ENCODE results near the gene PRIMPOL. TPM values are rescaled to one million over a fixed set of nuclear protein-coding genes. Genes with fewer than 3 reads are reported as not detected.
"Not testable (repeated sequence)": the region's sequence is repeated elsewhere in the genome, so short reads cannot be mapped to it uniquely, and the experiment has no call there.

The PRIMPOL gene
- 10 to 100 TPM; 21.0 to 25.3 TPM for total RNA-seq

DNA sequence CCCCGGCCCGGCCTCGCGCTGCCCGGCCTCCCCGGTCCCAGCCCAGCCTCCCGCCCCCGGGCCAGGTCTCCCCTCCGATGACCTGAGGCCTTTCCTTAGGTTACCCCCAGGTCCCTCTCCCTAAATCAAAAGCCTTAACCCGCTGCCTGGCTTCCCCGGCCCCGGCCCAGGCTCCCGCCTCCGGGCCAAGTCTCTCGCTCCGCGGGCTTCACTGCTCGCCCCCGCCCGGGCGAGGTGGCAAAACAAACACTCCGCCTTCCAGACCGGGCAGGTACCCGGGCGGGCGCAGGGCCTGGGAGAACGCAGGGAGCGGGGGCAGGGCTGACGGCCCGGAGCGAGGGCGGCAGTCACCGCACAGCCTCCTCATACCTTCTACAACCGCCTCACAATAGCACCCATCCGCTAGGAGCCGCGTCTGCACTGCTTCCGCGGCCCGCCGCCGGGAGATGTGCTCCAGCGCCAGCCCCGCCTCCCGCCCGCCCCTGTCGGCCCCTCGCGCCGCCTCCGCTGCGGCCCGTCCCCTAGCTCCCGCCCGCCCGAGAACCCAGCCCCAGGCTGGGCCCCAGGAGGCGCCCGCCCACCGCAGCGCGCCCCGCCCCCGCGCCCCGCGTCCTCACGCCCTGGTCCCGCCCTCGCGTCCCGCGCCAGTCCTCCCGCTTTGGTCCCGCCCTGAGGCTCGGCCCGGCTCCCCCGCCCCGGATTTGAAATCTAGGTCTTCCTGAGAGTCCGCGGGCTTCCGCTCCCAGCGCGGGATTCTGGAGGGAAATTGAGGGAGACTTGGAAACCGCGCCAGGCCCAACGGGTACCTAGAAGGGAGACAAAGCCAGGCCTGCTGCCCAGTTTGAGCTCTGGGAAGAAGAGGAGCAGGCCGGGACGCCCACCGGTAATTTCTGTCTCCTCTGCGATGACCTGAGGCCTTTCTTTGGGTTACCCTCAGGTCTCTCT lies at the start of gene PRIMPOL, which contains the start of gene CASP3:
Gene PRIMPOL, plus strand, starts transcription at position 713 of the 945 bp plus-strand sequence. CDS start 7,403 bp downstream, outside the sequence.
Gene CASP3, minus strand, starts transcription at position 422 of the 945 bp plus-strand sequence. CDS start 10,994 bp downstream, outside the sequence.
- Mint-ChIP-seq H3K9me3 (ENCODE audit: low read depth) (no peaks in the 10 kb centered on the region), H3K36me3 (peaks cover 46% of the 10 kb centered on the region), H3K27ac (peak within 1 kb of the TSS; percentile 89), H3K4me1 (peaks cover 53% of the 10 kb centered on the region), H3K27me3 (no peaks in the 10 kb centered on the region), H3K4me3 (peak within 1 kb of the TSS; percentile 94)
- peak; percentile 88 for ATAC-seq
- peak; percentile 98 for DNase-seq
- CTCF ChIA-PET = interaction anchor here (0.7 to 4.0 kb wide), 11 partner anchors 13 to 383 kb away, joined by 3 to 13 read pairs (median 4); partner anchors contain the start of genes ACSL1 and CENPU

DNA sequence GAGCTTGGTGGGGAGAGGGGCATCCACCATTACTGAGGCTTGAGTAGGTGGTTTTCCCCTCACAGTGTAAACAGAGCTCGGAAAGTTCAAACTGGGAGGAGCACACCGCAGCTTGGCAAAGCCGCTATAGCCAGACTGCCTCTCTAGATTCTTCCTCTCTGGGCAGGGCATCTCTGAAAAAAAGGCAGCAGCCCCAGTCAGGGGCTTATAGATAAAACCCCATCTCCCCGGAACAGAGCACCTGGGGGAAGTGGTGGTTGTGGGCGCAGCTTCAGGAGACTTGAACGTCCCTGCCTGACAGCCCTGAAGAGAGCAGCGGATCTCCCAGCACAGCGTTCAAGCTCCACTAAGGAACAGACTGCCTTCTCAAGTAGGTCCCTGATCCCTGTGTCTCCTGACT lies 48.6 kb upstream of the PRIMPOL start:
- not testable (repeated sequence) for ATAC-seq; DNase-seq; H3K27ac Mint-ChIP-seq; H3K9me3 Mint-ChIP-seq (ENCODE audit: low read depth); H3K4me3 Mint-ChIP-seq
- CTCF ChIA-PET = interaction anchor here (1.3 kb wide), 1 partner anchor 9 kb away, joined by 3 read pairs; no protein-coding TSS in a partner anchor
- H3K36me3 Mint-ChIP-seq = peaks cover 11% of the 10 kb centered on the region
- H3K27me3 Mint-ChIP-seq = peaks cover 34% of the 10 kb centered on the region
- peaks cover 22% of the 10 kb centered on the region for H3K4me1 Mint-ChIP-seq

DNA sequence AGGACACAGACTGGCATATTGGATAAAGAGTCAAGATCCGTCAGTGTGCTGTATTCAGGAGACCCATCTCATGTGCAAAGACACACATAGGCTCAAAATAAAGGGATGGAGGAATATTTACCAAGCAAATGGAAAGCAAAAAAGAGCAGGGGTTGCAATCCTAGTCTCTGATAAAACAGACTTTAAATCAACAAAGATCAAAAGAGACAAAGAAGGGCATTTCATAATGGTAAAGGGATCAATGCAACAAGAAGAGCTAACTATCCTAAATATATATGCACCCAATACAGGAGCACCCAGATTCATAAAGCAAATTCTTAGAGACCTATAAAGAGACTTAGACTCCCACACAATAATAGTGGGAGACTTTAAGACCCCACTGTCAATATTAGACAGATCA lies 46.7 kb upstream of the PRIMPOL start:
- H3K4me1 Mint-ChIP-seq = peaks cover 22% of the 10 kb centered on the region
- H3K27me3 Mint-ChIP-seq = peaks cover 34% of the 10 kb centered on the region
- H3K4me3 Mint-ChIP-seq; ATAC-seq; H3K27ac Mint-ChIP-seq; CTCF ChIA-PET; H3K9me3 Mint-ChIP-seq (ENCODE audit: low read depth); DNase-seq: not testable (repeated sequence)
- H3K36me3 Mint-ChIP-seq = peaks cover 11% of the 10 kb centered on the region

GRCh38 chr4:184607429-184607828 lies 42.1 kb upstream of the PRIMPOL start:
- H3K4me3 Mint-ChIP-seq; H3K4me1 Mint-ChIP-seq; H3K36me3 Mint-ChIP-seq; CTCF ChIA-PET; H3K27ac Mint-ChIP-seq; H3K9me3 Mint-ChIP-seq (ENCODE audit: low read depth); ATAC-seq; DNase-seq: not testable (repeated sequence)
- H3K27me3 Mint-ChIP-seq = peaks cover 13% of the 10 kb centered on the region

DNA sequence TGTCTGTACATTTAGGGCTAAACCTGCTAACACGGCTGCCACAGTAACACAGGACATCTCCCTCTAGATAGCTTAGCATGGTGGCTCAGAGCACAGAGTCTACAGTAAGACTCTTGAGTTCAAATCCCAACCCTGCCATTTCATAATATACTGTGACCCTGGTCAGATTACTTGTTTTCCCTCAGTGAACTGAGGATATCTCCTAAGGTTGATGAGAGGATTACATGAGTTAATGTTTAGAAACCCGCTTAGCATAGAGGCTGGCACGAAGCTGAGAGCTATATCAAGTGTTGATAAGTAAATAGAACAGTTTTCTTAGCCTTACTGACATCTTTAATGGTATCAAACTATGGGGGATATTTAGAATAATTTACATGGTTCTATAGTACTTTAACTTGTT lies 37.5 kb upstream of the PRIMPOL start:
- Mint-ChIP-seq H3K27ac (no peak overlapping the region), H3K9me3 (ENCODE audit: low read depth) (peaks cover 6% of the 10 kb centered on the region), H3K4me1 (no peaks in the 10 kb centered on the region), H3K4me3 (no peak overlapping the region), H3K36me3 (peaks cover 8% of the 10 kb centered on the region), H3K27me3 (no peaks in the 10 kb centered on the region)
- CTCF ChIA-PET = no interaction called here
- ATAC-seq (no peak), DNase-seq (no peak)

DNA sequence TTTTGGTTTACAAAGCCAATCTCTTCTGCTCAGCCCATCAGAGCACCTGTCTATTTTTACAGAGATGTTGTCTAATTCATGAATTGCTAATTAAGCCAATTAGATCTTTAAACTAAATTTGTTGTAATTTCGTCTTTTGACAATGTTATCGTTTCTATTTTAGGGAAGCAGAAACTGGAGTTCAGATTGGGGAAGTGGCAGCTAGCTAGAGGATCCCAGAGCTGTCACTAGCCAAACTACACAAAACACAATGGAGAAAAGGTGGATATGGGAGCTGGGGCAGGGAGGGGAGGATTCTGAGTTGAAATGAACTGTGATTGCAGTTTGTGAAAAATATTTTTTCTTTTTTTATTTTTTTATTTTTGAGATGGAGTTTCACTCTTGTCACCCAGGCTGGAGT lies 36.1 kb upstream of the PRIMPOL start:
- no peaks in the 10 kb centered on the region for H3K27me3 Mint-ChIP-seq
- no peak overlapping the region for H3K27ac Mint-ChIP-seq
- CTCF ChIA-PET = no interaction called here
- DNase-seq = no peak
- H3K4me1 Mint-ChIP-seq = no peaks in the 10 kb centered on the region
- no peak overlapping the region for H3K4me3 Mint-ChIP-seq
- H3K36me3 Mint-ChIP-seq = peaks cover 8% of the 10 kb centered on the region
- H3K9me3 Mint-ChIP-seq (ENCODE audit: low read depth) = peaks cover 6% of the 10 kb centered on the region
- no peak for ATAC-seq

DNA sequence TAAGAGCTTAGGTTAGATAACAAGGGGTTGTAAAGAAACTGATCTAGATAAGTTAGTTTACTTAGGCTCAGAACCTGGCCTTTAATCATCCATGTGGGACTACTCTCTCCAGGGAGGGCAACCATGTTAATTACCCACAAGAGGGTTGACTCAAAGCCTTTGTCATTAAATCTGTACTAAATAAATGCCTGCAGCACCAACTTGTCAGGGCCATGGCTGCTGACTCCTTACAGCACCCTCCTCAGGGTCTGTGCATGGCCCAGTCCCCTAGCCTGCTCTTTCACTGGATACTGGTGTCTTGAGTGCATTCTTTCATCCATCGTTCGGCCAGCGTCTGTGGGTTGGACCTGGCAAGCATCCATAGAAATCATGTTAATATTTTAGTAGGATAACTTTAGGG lies 35.0 kb upstream of the PRIMPOL start:
- H3K36me3 Mint-ChIP-seq = peaks cover 8% of the 10 kb centered on the region
- CTCF ChIA-PET = interaction anchor here (0.7 kb wide), 1 partner anchor 64 kb away, joined by 3 read pairs; no protein-coding TSS in a partner anchor
- no peak for ATAC-seq
- no peaks in the 10 kb centered on the region for H3K4me1 Mint-ChIP-seq
- H3K9me3 Mint-ChIP-seq (ENCODE audit: low read depth) = peaks cover 6% of the 10 kb centered on the region
- no peak overlapping the region for H3K27ac Mint-ChIP-seq
- DNase-seq = no peak
- no peaks in the 10 kb centered on the region for H3K27me3 Mint-ChIP-seq
- no peak overlapping the region for H3K4me3 Mint-ChIP-seq

DNA sequence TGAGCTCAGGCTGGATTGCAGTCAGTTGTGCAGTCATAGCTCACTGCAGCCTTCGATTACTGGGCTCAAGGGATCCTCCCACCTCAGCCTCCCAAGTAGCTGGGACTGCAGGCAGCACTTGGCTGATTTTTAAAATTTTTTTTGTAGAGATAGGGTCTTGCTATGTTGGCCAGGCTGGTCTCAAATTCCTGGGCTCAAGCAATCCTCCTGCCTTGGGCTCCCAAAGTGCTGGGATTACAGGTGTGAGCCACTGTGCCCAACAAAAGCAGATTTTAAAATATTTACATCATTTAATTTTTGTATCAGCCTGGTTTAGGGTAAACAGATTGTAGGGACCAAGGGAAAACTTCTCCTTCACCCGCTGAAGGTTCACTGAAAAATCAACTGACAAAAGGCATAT lies 33.4 kb upstream of the PRIMPOL start:
- DNase-seq; H3K4me1 Mint-ChIP-seq; CTCF ChIA-PET; H3K27ac Mint-ChIP-seq; H3K36me3 Mint-ChIP-seq; H3K9me3 Mint-ChIP-seq (ENCODE audit: low read depth); H3K27me3 Mint-ChIP-seq; H3K4me3 Mint-ChIP-seq; ATAC-seq: not testable (repeated sequence)

DNA sequence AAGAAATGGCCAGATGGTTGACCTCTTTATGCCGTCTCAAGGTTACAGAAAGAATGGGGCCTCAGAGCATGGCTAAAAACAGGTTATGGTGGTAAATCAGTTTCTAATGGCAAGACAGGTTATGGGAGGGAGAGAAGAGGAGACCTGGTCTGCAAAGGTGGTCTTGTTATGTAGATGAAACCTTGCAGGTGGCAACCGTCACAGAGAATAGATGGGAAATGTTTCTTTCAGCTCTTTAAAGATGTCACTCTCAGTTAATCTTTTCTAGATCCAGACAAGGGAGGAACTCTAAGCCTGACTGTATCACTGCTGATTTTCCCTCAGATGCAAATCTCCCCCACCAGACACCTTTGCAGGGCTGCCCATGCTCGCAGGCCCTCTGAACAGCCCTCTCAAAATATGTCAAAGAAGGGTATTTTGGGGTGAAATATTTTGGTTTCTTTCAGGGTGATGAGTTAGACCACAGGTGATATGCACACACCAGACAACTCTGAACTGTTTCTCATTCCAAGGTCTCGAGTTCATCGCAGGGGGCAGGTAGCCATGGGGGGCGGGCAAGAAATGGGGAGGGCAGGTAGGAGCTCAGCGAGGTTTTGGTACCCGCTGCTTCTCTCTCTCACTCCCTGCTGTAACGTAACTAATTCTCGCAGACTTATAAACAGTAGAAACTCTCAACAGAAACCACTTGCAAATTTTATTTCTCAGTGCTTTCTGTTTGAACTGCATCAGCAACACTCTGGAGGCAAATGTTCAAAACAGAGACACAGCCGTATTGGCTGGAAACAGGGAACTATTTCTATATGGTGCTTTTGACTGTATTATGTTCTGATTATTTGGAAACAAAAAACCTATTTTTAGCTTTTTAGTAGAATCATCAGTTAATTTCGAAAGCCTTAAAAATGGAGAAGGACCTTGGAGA lies 32.6 kb upstream of the PRIMPOL start:
- Mint-ChIP-seq H3K36me3 (peaks cover 8% of the 10 kb centered on the region), H3K4me3 (no peak overlapping the region), H3K27ac (no peak overlapping the region), H3K9me3 (ENCODE audit: low read depth) (peaks cover 6% of the 10 kb centered on the region), H3K4me1 (no peaks in the 10 kb centered on the region), H3K27me3 (no peaks in the 10 kb centered on the region)
- DNase-seq (no peak), ATAC-seq (no peak)
- CTCF ChIA-PET = interaction anchor here (1.0 kb wide), 1 partner anchor 8 kb away, joined by 4 read pairs; no protein-coding TSS in a partner anchor

DNA sequence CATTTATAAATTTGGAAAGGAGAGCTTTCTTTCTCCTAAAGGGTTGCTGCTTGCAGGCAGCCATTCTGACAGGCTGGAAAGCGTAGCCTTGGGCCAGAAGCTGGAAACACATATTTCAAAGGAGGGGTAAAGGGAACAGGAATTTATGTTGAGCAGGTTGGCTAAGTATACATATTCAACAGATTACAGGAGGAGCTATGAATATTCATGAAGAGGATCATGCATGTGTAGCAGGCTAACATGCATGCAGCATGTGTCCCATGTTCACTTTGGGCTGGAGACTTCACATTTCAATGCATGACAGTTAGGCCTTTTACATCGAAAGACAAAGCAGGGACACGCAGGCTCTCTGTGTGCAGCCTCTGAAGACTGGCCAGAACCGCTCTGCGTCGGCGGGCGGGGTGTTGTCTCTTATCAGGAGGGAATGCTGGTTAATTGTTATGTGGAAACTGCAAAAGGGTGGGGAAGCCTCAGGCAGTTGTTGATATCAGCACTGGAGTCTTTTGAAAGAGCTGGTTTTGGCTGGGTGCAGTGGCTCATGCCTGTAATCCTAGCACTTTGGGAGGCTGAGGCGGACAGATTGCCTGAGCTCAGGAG lies 31.8 kb upstream of the PRIMPOL start:
- DNase-seq (no peak), ATAC-seq (no peak)
- H3K27me3 Mint-ChIP-seq = no peaks in the 10 kb centered on the region
- no peak overlapping the region for H3K4me3 Mint-ChIP-seq
- H3K4me1 Mint-ChIP-seq = no peaks in the 10 kb centered on the region
- H3K36me3 Mint-ChIP-seq = peaks cover 9% of the 10 kb centered on the region
- H3K9me3 Mint-ChIP-seq (ENCODE audit: low read depth) = peaks cover 6% of the 10 kb centered on the region
- CTCF ChIA-PET = interaction anchor here (1.0 kb wide), 1 partner anchor 9 kb away, joined by 4 read pairs; no protein-coding TSS in a partner anchor
- H3K27ac Mint-ChIP-seq = no peak overlapping the region

DNA sequence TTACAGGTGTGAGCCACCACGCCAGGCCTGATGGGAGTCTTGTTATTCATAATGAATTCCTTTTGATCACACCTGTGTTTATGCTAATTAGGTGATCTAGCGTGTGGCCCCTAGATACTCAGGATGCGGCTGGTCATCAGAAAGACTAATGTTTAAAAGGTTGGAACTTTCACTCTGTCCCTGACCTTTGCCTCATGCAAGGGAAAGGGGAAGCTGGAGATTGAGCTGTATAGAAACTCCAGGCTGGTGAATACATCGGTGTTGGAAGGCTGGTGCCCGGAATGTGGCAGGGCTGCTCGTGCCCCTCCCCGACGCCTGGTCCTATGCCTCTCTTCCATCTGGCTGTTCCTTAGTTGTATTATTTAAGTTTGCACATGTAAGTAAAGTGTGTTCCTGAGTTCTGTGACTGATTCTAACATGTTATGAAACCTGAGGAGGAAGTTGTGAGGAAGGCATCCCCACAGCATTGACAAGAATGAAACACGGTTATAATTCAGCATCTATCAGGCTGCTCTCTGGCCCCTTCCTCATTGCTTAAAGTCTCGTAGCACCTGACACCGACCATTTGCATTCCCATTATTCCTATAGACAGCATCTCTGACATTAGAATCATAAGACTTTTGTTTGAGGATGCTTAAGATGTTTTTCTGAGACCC lies 29.2 kb upstream of the PRIMPOL start:
- Mint-ChIP-seq H3K4me1 (peaks cover 11% of the 10 kb centered on the region), H3K36me3 (peaks cover 18% of the 10 kb centered on the region), H3K27me3 (no peaks in the 10 kb centered on the region), H3K27ac (no peak overlapping the region), H3K4me3 (no peak overlapping the region), H3K9me3 (ENCODE audit: low read depth) (no peaks in the 10 kb centered on the region)
- no peak for ATAC-seq
- CTCF ChIA-PET = interaction anchor here (0.9 kb wide), 1 partner anchor 356 kb away, joined by 3 read pairs; no protein-coding TSS in a partner anchor
- no peak for DNase-seq

- Mint-ChIP-seq H3K4me1 (peaks cover 21% of the 10 kb centered on the region), H3K9me3 (ENCODE audit: low read depth) (no peaks in the 10 kb centered on the region), H3K27ac (no peak overlapping the region), H3K27me3 (no peaks in the 10 kb centered on the region), H3K36me3 (peaks cover 28% of the 10 kb centered on the region), H3K4me3 (no peak overlapping the region)
- CTCF ChIA-PET = no interaction called here
- no peak for DNase-seq
- ATAC-seq = no peak
Observed at GRCh38 chr4:184621518-184621917, 28.0 kb upstream of the PRIMPOL start.

Measured in activated CD8-positive, alpha-beta memory T cell treated with anti-CD3 and anti-CD28 coated beads, Interleukin-2, amount 10 ng/mL, durations not matched to agents 7 days and 5 days (primary cell).